Measurements from ENCODE around the gene LTB4R2.
"Not testable (repeated sequence)": the region's sequence is repeated elsewhere in the genome, so short reads cannot be mapped to it uniquely, and the experiment has no call there.

Gene LTB4R2

GRCh38 chr14:24321212-24321975 is 11.5 kb downstream of the LTB4R2 start:
- DNase-seq (ENCODE audit: low read depth), result no peak

- no peak for DNase-seq (ENCODE audit: low read depth)
These were observed 12.7 kb downstream of the LTB4R2 start for GRCh38 chr14:24322672-24323071.

- no peak for DNase-seq (ENCODE audit: low read depth)
These were observed 13.4 kb downstream of the LTB4R2 start for GRCh38 chr14:24323341-24323740.

- DNase-seq (ENCODE audit: low read depth), result no peak
These were observed 14.1 kb downstream of the LTB4R2 start for GRCh38 chr14:24324024-24324423.

GRCh38 chr14:24325041-24325530 is 15.1 kb downstream of the LTB4R2 start:
- DNase-seq (ENCODE audit: low read depth), result no peak

DNA sequence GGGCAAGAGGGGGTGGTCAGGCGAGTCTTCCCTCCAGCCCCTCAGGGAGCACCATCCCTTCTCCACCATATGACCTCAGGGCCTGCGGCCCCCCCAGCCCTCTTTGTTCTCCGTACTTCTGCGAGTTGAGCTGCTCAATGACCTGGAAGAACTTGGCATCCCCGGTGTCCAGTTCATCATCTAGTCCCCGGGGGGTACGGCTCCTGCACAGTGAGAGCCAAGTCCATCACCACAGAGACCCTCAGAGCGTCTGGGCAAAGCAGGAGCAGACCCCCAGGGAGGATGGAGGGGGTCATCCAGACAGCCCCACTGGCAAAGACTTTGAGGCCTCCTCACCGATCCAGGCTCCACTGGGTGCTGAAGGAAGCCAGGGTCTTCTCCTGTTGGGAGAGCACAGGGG is 16.0 kb downstream of the LTB4R2 start:
- no peak for DNase-seq (ENCODE audit: low read depth)

- DNase-seq (ENCODE audit: low read depth), result no peak
These were observed 17.4 kb downstream of the LTB4R2 start for GRCh38 chr14:24327303-24327702.

DNA sequence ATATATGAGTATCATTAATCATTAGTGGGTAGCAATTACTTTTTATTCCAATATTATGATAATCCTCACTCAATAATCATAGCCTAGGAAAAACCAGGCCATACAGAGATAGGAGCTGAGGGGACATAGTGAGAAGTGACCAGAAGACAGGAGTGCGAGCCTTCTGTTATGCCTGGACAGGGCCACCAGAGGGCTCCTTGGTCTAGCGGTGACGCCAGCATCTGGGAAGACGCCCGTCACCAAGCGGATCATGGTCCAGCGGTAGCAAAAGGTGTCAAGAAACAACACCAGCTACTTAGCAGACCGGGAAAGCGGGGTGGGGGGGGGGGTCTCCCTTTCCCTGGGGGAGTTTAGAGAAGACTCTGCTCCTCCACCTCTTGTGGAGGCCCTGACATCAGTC is 18.0 kb downstream of the LTB4R2 start:
- DNase-seq (ENCODE audit: low read depth), result not testable (repeated sequence)

DNA sequence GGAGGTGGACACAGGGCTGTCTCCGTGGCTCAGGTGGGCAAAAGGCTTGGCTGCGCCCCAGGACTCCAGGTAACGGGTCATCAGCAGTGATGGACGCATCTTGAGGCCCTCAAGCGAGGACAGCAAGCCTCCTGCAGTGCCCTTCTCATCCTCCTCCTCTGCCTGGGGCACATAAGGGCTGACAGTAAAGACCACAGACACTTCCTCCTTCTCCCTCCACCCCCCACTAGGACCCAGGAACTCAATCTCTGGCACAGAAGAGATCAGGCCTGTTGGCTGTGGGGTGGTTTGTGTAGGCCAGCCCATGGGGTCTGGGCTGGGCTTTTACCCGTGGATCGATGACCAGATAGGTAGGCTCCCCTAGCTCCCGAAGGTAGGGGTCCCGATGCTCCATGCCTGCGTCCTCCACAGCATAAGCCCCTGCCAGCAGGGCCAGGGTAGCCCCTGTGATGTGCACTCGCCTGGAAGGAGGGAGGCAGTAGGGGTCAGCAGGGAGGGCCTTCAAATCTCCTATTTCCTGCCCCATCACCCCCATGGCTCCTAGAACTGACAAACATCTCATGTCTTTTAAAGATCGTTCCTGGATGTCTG is 19.2 kb downstream of the LTB4R2 start:
- DNase-seq (ENCODE audit: low read depth), result no peak

DNA sequence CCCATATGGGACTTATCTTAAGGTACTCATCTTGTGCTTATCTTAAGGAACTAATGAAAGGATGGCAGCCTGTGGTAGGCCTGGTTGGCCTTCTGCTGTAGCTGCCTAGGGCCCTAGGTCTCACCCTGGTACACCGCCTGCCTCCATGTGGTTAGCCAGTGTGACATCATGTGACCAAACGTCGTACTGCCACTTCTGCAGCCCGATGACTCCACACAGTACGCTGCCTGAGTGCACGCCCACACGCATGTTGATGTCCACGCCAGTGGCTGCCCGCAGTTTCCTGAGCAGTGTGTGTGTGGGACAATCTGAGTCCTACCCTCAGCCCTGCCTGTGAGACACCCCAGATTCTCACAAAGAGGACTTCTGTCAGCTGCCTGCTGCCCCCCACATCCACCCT is 19.8 kb downstream of the LTB4R2 start:
- no peak for DNase-seq (ENCODE audit: low read depth)

DNA sequence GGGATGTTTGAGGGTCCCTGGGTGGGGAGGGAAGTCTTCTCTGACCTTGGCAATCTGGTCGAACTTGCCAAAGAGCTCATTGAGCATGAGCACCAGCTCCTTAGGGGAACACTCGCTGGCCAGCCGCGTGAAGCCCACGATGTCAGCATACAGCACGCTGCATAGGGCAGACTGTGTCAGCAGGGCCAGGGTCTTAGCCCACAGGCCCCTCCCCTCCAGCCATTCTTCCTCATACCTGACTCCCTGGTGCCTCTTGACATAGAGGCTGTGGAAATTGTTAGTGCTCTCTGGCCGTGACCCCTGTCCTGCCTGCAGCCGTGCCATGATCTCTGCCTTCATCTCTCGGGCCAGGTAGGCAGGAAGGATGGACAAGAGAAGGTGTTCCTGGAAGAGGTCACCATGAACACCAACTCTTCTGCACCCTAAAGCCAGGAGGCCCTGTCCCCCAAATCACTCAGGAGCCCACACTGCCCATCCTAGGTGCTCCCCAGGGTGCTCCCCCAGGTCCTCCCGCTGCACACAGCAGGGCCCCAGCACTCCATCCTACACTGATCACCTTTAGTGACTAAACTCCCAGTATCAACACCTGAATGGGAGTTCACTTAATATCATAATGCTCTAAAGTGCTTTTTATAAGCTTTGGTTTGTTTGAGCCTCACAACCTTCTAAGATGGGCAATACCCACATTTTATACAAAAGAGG is 21.2 kb downstream of the LTB4R2 start:
- DNase-seq (ENCODE audit: low read depth), result no peak

DNA sequence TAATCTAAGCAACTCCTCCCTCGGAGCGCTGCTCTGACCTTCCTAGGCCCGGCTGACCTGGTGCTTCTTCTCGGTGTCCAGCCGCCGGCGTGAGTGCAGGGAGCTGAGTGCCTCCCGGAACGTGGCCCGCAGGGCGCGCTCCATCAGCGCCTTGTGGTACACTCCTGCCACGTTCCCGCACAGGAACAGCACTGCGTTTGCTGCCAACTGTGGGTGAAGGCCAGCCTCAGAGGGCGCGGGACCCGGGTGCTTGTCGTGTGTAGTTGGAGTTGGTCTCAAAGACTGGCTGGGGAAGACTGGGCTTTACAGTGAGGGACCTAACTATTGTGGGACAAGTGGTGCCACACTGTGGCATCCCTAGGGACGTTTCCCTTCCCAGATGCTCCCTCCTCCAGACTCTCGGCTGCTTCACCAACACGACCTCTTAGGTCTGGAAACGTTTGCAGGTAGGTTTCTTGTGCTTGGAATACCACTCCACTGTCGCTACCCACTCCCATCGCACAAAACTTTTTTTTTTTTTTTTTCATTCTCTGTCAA is 21.9 kb downstream of the LTB4R2 start:
- DNase-seq (ENCODE audit: low read depth), result no peak

- DNase-seq (ENCODE audit: low read depth), result no peak
These were observed 22.5 kb downstream of the LTB4R2 start for GRCh38 chr14:24332268-24332993.

DNA sequence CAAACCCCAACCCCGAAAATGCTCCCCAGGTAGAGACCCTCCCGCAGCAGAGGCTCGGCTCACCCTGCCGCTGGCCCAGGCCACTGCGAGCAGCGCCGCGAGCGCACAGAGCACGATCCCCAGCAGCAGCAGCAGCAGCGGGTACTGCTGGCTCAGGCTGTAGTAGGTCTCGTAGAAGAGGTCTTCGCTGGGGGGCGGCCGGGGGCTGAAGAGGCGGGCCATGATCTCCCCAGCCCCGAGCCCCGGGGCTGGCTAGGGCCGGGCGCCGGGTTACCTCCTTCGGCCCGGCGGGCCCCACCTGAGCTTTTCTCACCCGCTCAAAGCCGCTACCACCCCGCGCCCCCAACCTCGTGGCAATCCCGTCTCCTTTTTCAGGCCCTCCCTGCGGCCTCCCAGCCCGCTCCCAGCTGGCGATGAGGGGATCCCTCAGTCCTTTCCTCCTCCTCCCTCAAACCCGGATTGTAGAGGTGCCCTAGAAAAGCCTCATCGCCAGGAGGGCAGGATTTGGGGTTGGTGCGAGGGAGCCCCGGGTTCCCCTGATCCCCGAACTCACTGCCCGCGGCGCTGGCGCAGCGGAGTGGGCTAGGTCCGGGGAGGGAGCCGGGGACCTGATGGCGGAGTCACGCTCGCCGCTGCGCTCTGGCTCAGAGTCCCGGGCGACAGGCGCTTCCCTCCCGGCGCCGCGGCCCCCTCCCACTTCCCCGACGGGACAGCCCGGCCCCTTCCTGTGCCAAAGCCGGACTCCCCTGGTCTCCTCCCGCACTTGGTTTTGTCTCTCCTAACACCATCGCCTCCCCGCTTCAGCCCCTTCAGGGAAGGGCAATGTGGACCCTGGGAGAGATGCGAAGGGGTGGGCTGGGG is 24.7 kb downstream of the LTB4R2 start, which contains the start of gene ADCY4:
ADCY4 (minus strand) TSS at position 641 of the 861 bp plus-strand sequence; CDS start at position 222, 419 bp downstream.
- DNase-seq (ENCODE audit: low read depth), result no peak

- no peak for DNase-seq (ENCODE audit: low read depth)
These were observed 25.7 kb downstream of the LTB4R2 start for GRCh38 chr14:24335461-24336171.

- no peak for DNase-seq (ENCODE audit: low read depth)
These were observed 27.3 kb downstream of the LTB4R2 start for GRCh38 chr14:24337144-24337823.

DNA sequence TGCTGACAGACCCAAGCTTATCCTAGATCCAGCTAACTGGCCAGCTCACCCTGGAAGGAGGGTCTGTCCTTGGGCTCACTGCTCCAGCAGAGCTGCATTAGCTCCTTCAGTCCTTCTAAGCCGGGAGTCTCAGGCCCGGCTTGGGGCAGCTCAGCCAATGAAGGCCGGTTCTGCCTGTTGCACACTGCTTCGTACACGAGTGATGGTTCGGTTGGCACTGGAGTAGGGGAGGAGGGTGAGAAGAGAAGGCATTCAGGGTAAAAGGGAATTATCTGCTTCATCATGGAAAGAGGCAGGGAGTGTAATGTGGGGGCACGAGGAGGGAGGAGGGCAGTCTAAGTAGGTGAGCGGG is 27.9 kb downstream of the LTB4R2 start:
- no peak for DNase-seq (ENCODE audit: low read depth)

- DNase-seq (ENCODE audit: low read depth), result no peak
These were observed 28.9 kb downstream of the LTB4R2 start for GRCh38 chr14:24338843-24339242.

DNA sequence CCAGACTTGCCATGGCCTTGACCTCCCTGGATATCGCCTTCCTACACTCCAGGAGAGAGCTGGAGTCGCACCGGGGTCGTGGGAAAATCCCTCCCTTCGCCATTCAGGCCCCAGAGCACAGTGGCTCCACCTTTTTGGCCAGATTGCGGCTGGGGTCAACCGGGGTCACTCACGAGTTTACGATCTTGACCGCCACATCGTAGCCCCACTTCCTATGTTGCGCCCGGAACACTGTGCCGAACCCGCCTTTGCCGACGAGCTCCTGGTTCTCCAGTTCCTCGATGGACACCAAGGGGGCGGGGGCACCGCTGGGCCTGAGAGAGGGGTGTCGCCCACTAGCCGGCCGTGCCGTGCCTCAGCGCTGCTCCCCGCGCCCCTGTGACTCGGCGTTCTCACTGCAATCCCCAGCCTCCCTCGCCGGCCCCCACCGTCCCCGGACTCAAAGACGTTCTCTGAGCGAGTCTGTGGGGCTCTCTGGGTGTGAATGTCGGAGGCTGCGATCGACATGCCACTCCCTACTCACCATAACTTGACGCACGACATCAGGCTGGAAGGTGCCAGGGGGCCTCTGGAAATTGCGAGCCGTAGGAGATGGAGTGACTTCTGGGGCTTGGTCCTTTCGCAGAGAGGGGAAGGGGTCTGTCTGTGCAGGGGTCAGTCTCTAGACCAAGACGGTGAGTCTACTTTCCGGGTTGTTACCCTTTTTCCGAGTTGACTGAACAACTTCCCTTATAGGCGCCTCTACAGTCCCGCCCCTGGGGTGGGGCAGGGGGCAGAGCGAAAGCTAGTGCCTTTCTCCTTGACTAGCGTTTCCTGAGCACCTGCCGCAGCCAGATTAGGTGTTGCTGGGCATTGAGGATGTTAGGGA is 29.6 kb downstream of the LTB4R2 start, which contains the start of gene RIPK3:
RIPK3 (minus strand) TSS at position 708 of the 868 bp plus-strand sequence; CDS start at position 543, 165 bp downstream.
- no peak for DNase-seq (ENCODE audit: low read depth)
